HepG2 (cell line): Measurements from ENCODE around the gene MED28. TPM values are rescaled to one million over a fixed set of nuclear protein-coding genes. Genes with fewer than 3 reads are reported as not detected.

Source experiments
- CENPBD1 ChIP-seq: sonication (generic); formaldehyde crosslinking; IDR thresholded peaks from 2 replicates; pipeline ENCODE4 v1.8.0; 2022; ENCODE audit warnings: missing genetic modification reagents, low read depth, mild to moderate bottlenecking, borderline replicate concordance
- FOSL1 ChIP-seq: sonication (generic); formaldehyde crosslinking; IDR thresholded peaks from 2 replicates; pipeline ENCODE4 v1.9.0; 2021; ENCODE audit warnings: missing genetic modification reagents, borderline replicate concordance
- GATAD2A ChIP-seq: IDR thresholded peaks from 2 replicates; pipeline ENCODE4 v1.6.1; 2016
- JUND ChIP-seq: sonication (generic); formaldehyde crosslinking; IDR thresholded peaks from 2 replicates; pipeline ENCODE4 v1.8.0; 2022; ENCODE audit warnings: mild to moderate bottlenecking, missing genetic modification reagents
- KAT8 ChIP-seq: IDR thresholded peaks from 2 replicates; pipeline ENCODE4 v1.6.1; 2016; ENCODE audit warnings: missing genetic modification reagents, missing compliant biosample characterization
- MYC ChIP-seq: sonication (generic); formaldehyde crosslinking; IDR thresholded peaks from 2 replicates; pipeline ENCODE4 v1.9.0; 2021; ENCODE audit warnings: missing genetic modification reagents, borderline replicate concordance
- NBN ChIP-seq: fragments of 450-650 bp; conservative IDR thresholded peaks from 2 replicates; pipeline ENCODE4 v1.6.1; 2017
- NFIC ChIP-seq: IDR thresholded peaks from 2 replicates; pipeline ENCODE4 v1.6.1; 2012; ENCODE audit warnings: mild to moderate bottlenecking, low read length, inconsistent platforms
- RAD51 ChIP-seq: fragments of 450-650 bp; IDR thresholded peaks from 2 replicates; pipeline ENCODE4 v1.6.1; 2016; ENCODE audit warnings: borderline replicate concordance
- RBFOX2 ChIP-seq: fragments of 200-400 bp; formaldehyde crosslinking; IDR thresholded peaks from 2 replicates; pipeline ENCODE4 v1.6.1; 2017; ENCODE audit warnings: low read depth, mild to moderate bottlenecking, low read length
- SP4 ChIP-seq: sonication (generic); formaldehyde crosslinking; IDR thresholded peaks from 2 replicates; pipeline ENCODE4 v1.8.1; 2023; ENCODE audit warnings: mild to moderate bottlenecking, missing genetic modification reagents
- THYN1 ChIP-seq: sonication (generic); formaldehyde crosslinking; IDR thresholded peaks from 2 replicates; pipeline ENCODE4 v1.8.1; 2023; ENCODE audit warnings: low read depth, mild to moderate bottlenecking, moderate library complexity, missing genetic modification reagents, borderline replicate concordance
- ZBTB3 ChIP-seq: sonication (generic); formaldehyde crosslinking; IDR thresholded peaks from 2 replicates; pipeline ENCODE4 v1.4.0; 2020; ENCODE audit warnings: low read depth, mild to moderate bottlenecking, moderate library complexity, missing genetic modification reagents, borderline replicate concordance
- ZFX ChIP-seq: sonication (generic); formaldehyde crosslinking; IDR thresholded peaks from 2 replicates; pipeline ENCODE4 v1.4.0; 2020; ENCODE audit warnings: mild to moderate bottlenecking, low read depth, missing genetic modification reagents, moderate library complexity
- ZNF431 ChIP-seq: sonication (generic); formaldehyde crosslinking; IDR thresholded peaks from 2 replicates; pipeline ENCODE4 v1.9.0; 2022; ENCODE audit warnings: missing genetic modification reagents, low read depth, mild to moderate bottlenecking, borderline replicate concordance
- ZNF460 ChIP-seq: sonication (generic); formaldehyde crosslinking; IDR thresholded peaks from 2 replicates; pipeline ENCODE4 v1.5.1; 2020; ENCODE audit warnings: missing genetic modification reagents, mild to moderate bottlenecking, borderline replicate concordance
- ZNF607 ChIP-seq: sonication (generic); formaldehyde crosslinking; IDR thresholded peaks from 2 replicates; pipeline ENCODE4 v1.5.1; 2020; ENCODE audit warnings: missing genetic modification reagents, mild to moderate bottlenecking, borderline replicate concordance
- ZNF619 ChIP-seq: sonication (generic); formaldehyde crosslinking; IDR thresholded peaks from 2 replicates; pipeline ENCODE4 v1.4.0; 2020; ENCODE audit warnings: mild to moderate bottlenecking, missing genetic modification reagents
- ZNF781 ChIP-seq: sonication (generic); formaldehyde crosslinking; IDR thresholded peaks from 2 replicates; pipeline ENCODE4 v1.5.1; 2020; ENCODE audit warnings: borderline replicate concordance, mild to moderate bottlenecking, missing genetic modification reagents; ENCODE audit errors: not compliant biosample characterization
- ZSCAN20 ChIP-seq: sonication (generic); formaldehyde crosslinking; IDR thresholded peaks from 2 replicates; pipeline ENCODE4 v1.4.0; 2020; ENCODE audit warnings: missing genetic modification reagents, mild to moderate bottlenecking, borderline replicate concordance
- polyA plus RNA-seq, 8 experiments: library from polyadenylated mRNA; depleted of rRNA in 3 of 8; stranded (reverse) in 7 of 8; unstranded in 1 of 8; fragments of >200 nt; fragmentation: Illumina TruSeq in 4 of 8; extraction: Trizol in 4 of 8; gene quantifications; 2 replicates each; pipeline versions ENCODE4 v1.2.1 to v1.2.3, GENCODE V29; 2011 to 2016; ENCODE audit warnings: low read depth in 4 of 8, missing spikeins in 1 of 8, mixed read lengths in 1 of 8; ENCODE audit not compliant: insufficient read depth in 1 of 8
- total RNA-seq, 5 experiments: library from RNA; depleted of rRNA; stranded (reverse); fragments of >200 nt; fragmentation: Illumina TruSeq; extraction: Trizol; gene quantifications; 2 replicates each; pipeline ENCODE4 v1.2.3, GENCODE V29; 2016; ENCODE audit warnings: low read depth in 1 of 5
- TF ChIP-seq, protein P1 (sequence below): sonication (generic); formaldehyde crosslinking; conservative IDR thresholded peaks from 2 replicates; pipeline ENCODE4 v1.8.0; 2022; ENCODE audit warnings: low read depth, missing genetic modification reagents
- TF ChIP-seq, protein P2 (sequence below): sonication (generic); formaldehyde crosslinking; IDR thresholded peaks from 2 replicates; pipeline ENCODE4 v1.4.0; 2020; ENCODE audit warnings: missing genetic modification reagents
- TF ChIP-seq, protein P3 (sequence below): IDR thresholded peaks from 2 replicates; pipeline ENCODE4 v1.6.1; 2016
- TF ChIP-seq, protein P4 (sequence below): IDR thresholded peaks from 2 replicates; pipeline ENCODE4 v1.6.1; 2016; ENCODE audit warnings: mild to moderate bottlenecking, missing biosample characterization, missing genetic modification reagents

MED28 gene
- total and polyA plus RNA-seq, 2 of the 13 experiments (the other 11 are each of a cell fraction or from before 2014, with no cell fraction given) = 41.3 to 65.7 TPM

DNA sequence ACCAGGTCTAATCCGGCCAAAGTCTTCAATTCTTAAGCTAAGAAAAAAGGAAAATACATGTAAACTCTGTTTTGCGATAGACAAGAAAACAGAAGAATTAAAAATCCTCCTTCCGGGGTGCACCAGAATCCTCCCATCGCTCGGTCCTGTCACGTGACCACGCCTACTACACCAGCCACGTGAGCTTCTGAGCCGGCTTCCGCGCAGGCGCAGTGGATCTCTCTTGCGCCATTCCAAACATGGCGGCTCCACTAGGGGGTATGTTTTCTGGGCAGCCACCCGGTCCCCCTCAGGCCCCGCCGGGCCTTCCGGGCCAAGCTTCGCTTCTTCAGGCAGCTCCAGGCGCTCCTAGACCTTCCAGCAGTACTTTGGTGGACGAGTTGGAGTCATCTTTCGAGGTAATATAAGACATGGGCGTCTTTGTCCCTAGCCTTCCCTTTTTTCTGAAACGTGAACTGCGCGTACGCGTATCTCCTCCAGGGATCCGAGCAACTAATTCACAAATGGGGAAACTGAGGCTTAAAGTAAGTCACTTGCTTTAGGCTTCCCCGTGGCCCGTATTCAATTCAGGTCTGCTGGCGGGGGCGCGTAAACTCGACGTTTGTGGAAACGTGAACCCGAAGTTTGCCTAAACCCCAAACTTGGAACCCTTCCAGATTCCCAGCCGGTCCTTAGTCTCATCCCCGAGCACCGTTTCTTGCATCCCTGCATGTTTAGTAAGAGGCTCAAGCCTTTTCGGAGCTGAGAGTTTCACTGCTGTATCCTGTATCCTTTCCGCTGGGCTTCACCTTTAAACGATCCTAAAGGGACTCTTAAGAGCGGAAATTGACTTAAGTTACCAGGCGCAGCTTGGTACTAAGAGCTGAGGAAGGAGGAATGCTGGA, at the start of gene MED28 (continued):
- TF ChIP-seq, protein P1, sequence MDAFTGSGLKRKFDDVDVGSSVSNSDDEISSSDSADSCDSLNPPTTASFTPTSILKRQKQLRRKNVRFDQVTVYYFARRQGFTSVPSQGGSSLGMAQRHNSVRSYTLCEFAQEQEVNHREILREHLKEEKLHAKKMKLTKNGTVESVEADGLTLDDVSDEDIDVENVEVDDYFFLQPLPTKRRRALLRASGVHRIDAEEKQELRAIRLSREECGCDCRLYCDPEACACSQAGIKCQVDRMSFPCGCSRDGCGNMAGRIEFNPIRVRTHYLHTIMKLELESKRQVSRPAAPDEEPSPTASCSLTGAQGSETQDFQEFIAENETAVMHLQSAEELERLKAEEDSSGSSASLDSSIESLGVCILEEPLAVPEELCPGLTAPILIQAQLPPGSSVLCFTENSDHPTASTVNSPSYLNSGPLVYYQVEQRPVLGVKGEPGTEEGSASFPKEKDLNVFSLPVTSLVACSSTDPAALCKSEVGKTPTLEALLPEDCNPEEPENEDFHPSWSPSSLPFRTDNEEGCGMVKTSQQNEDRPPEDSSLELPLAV = no peak
- TF ChIP-seq ZNF619 (CRISPR knock-in tag) (no peak), ZNF607 (CRISPR knock-in tag) (peak; percentile 23; the same call in 1 of the 2 replicates), GATAD2A (CRISPR knock-in tag) (0 out of 2 replicates have a peak, but pooled peaks have one; percentile 7), RAD51 (peak; percentile 99), RBFOX2 (peak; percentile 66), ZBTB3 (0 out of 2 replicates have a peak, but pooled peaks have one; percentile 39), KAT8 (CRISPR knock-in tag) (peak; percentile 96), SP4 (peak; percentile 36; the same call in 1 of the 2 replicates), ZNF781 (peak; percentile 27), NBN (no peak), ZNF431 (CRISPR knock-in tag) (no peak), JUND (CRISPR knock-in tag) (no peak), FOSL1 (CRISPR knock-in tag) (no peak), MYC (CRISPR knock-in tag) (peak; percentile 79; the same call in 1 of the 2 replicates), CENPBD1 (CRISPR knock-in tag) (no peak), ZSCAN20 (CRISPR knock-in tag) (no peak), THYN1 (CRISPR knock-in tag) (no peak), NFIC (peak; percentile 78), ZNF460 (CRISPR knock-in tag) (no peak), ZFX (peak; percentile 76)
- TF ChIP-seq, protein P2, sequence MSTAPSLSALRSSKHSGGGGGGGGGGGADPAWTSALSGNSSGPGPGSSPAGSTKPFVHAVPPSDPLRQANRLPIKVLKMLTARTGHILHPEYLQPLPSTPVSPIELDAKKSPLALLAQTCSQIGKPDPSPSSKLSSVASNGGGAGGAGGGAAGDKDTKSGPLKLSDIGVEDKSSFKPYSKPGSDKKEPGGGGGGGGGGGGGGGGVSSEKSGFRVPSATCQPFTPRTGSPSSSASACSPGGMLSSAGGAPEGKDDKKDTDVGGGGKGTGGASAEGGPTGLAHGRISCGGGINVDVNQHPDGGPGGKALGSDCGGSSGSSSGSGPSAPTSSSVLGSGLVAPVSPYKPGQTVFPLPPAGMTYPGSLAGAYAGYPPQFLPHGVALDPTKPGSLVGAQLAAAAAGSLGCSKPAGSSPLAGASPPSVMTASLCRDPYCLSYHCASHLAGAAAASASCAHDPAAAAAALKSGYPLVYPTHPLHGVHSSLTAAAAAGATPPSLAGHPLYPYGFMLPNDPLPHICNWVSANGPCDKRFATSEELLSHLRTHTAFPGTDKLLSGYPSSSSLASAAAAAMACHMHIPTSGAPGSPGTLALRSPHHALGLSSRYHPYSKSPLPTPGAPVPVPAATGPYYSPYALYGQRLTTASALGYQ = 0 out of 2 replicates have a peak, but pooled peaks have one; percentile 32
- TF ChIP-seq, protein P3, sequence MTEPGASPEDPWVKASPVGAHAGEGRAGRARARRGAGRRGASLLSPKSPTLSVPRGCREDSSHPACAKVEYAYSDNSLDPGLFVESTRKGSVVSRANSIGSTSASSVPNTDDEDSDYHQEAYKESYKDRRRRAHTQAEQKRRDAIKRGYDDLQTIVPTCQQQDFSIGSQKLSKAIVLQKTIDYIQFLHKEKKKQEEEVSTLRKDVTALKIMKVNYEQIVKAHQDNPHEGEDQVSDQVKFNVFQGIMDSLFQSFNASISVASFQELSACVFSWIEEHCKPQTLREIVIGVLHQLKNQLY = peak; percentile 23; the same call in 1 of the 2 replicates
- TF ChIP-seq, protein P4, sequence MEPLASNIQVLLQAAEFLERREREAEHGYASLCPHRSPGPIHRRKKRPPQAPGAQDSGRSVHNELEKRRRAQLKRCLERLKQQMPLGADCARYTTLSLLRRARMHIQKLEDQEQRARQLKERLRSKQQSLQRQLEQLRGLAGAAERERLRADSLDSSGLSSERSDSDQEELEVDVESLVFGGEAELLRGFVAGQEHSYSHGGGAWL (CRISPR knock-in tag) = peak; percentile 46; the same call in 1 of the 2 replicates
